Measurements from ENCODE around the gene PSME1.

The PSME1 gene

DNA sequence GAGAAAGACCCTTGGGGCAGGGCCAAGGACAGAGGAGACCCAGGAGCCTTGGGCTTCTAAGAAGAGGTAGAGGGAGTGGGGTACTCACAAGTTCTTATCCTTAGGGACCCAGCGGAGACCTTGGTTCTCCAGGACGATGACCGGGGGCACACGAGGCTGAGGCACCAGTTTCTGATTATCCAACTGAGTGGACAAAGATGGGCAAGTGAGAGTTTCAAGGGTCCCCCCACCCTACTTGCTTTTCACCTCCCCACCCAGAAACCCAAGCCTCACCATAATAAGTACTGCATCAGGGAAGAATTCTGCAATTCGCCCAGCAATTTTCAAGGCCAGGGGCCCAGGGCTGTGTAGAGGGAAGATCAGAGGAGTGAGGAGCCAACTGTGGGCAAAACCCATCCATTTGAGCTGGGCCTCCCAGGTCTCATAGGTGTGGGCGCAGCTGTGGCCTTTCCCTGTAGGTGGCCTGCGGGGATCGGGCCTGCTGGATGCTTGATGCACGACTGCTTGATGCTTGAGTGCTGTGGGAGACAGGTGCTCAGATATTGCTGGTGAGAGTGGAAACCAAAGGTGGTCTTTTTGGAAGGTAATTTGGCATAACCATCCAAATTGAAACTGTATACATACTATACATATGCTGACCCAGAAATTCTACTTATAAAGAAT lies 3.4 kb downstream of the PSME1 start:
- H2BK5ac ChIP-seq (ENCODE audit: low read length) = no peak overlapping the region
- no peak overlapping the region for H2BK12ac ChIP-seq (ENCODE audit: low read length)
- no peak overlapping the region for H3K23ac ChIP-seq (ENCODE audit: low read depth, low read length, poor library complexity)
- no peak overlapping the region for H3K27ac ChIP-seq (replicated peaks; ENCODE audit: low read length)
- WGBS, 2 donors (ENCODE audit: extremely low coverage in 2 of 2, insufficient read length in 2 of 2, insufficient replicate concordance in 1 of 2) = no CpG with 5 or more reads among the region's 9 CpGs
- DNase-seq (ENCODE audit: low spot score) = no peak
- H3K79me1 ChIP-seq (ENCODE audit: low read depth, low read length) = peaks cover 7% of the 10 kb centered on the region
- no peak overlapping the region for H3K9ac ChIP-seq (ENCODE audit: low read depth, low read length, poor library complexity)
- no peak overlapping the region for H2BK120ac ChIP-seq (ENCODE audit: low read depth, low read length)
- no peaks in the 10 kb centered on the region for H3K27me3 ChIP-seq (ENCODE audit: control insufficient read depth in 3 of 3, insufficient read depth in 3 of 3, low read depth in 1 of 3, low read length in 3 of 3)
- peaks cover 12 to 14% of the 10 kb centered on the region in 2 donors for H3K4me1 ChIP-seq (ENCODE audit: control insufficient read depth in 2 of 2, insufficient read depth in 1 of 2, low read depth in 1 of 2, low read length in 2 of 2)
- no peak overlapping the region for H2AFZ ChIP-seq (ENCODE audit: low read length)
- H3K4me3 ChIP-seq (ENCODE audit: low read length in 2 of 2) = peak overlapping the region in 1 of 2 donors; percentile 11
- H3K4ac ChIP-seq (ENCODE audit: low read length) = no peak overlapping the region
- H3K14ac ChIP-seq (ENCODE audit: low read length) = no peak overlapping the region
- no peak overlapping the region for H4K8ac ChIP-seq (ENCODE audit: low read depth, low read length)
- H2BK15ac ChIP-seq (ENCODE audit: low read length) = no peak overlapping the region
- no peak overlapping the region for H2AK5ac ChIP-seq (ENCODE audit: low read depth, low read length)
- no peak overlapping the region for H4K91ac ChIP-seq (ENCODE audit: low read depth, low read length, poor library complexity)
- H3K4me2 ChIP-seq (ENCODE audit: insufficient read depth, low read length, poor library complexity, severe bottlenecking) = no peak overlapping the region
- no peaks in the 10 kb centered on the region for H3K9me3 ChIP-seq (replicated peaks in 1 of 2; ENCODE audit: control insufficient read depth in 2 of 2, insufficient read depth in 1 of 2, low read depth in 1 of 2, low read length in 2 of 2)
- H3K18ac ChIP-seq (ENCODE audit: low read length) = no peak overlapping the region
- peaks cover 25 to 51% of the 10 kb centered on the region in 2 donors for H3K36me3 ChIP-seq (replicated peaks in 1 of 2; ENCODE audit: control insufficient read depth in 2 of 2, insufficient read depth in 2 of 2, low read length in 2 of 2)

DNA sequence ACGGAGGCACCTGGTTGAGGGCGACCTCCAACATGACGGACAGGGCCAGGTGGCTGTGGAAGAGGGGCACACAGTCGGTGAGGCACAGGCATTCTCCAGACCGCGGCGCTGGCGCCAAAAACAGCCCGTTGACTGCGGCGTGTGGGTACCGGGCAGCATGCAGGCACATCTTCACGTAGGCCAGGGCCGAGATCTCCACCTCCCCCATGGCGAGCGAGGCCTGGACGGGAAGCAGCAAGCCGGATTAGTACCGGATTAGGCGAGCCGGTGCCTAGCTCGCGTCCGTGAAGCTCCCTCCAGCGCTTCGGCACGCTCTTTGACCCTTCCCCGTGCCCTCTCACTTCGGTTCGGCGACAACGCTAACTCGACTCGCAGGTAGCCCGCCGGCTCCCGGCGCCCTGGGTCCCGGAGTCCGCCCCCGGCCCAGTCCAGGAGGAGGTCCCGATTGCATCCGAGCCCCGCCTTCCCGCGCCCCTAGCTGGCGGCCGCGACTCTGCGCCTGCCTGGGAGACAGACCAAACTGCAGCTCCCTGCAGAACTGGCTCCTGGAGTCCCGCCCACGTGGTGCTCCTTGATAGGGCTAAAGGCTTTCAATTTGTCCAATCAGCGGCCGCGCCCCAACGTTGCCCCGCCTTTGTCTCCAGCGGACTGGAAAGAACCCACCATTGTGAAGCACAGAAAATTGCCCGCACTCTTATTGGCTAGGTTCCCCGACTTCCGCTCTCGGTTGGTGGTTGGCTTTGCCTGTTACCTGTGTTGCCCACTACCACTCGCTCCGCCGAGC lies 5.3 kb downstream of the PSME1 start, which contains the start of gene EMC9:
Gene EMC9, minus strand, starts transcription at position 495 of the 784 bp plus-strand sequence. Its CDS starts 287 bp downstream, at position 208.
- Histone ChIP-seq H2AFZ (ENCODE audit: low read length) (peak within 1 kb of the TSS; percentile 83), H2BK15ac (ENCODE audit: low read length) (peak within 1 kb of the TSS; percentile 83), H3K36me3 (replicated peaks in 1 of 2; ENCODE audit: control insufficient read depth in 2 of 2, insufficient read depth in 2 of 2, low read length in 2 of 2) (peaks cover 27 to 58% of the 10 kb centered on the region in 2 donors), H3K9ac (ENCODE audit: low read depth, low read length, poor library complexity) (peak within 1 kb of the TSS; percentile 99), H3K4me3 (ENCODE audit: low read length in 2 of 2) (peak within 1 kb of the TSS; percentile 90 to 93), H4K91ac (ENCODE audit: low read depth, low read length, poor library complexity) (peak within 1 kb of the TSS; percentile 77), H4K8ac (ENCODE audit: low read depth, low read length) (no peak within 1 kb of the TSS), H3K4me2 (ENCODE audit: insufficient read depth, low read length, poor library complexity, severe bottlenecking) (peak within 1 kb of the TSS; percentile 88), H3K27me3 (ENCODE audit: control insufficient read depth in 3 of 3, insufficient read depth in 3 of 3, low read depth in 1 of 3, low read length in 3 of 3) (no peaks in the 10 kb centered on the region), H3K4me1 (ENCODE audit: control insufficient read depth in 2 of 2, insufficient read depth in 1 of 2, low read depth in 1 of 2, low read length in 2 of 2) (peaks cover 14 to 19% of the 10 kb centered on the region in 2 donors), H3K4ac (ENCODE audit: low read length) (no peak within 1 kb of the TSS), H3K9me3 (replicated peaks in 1 of 2; ENCODE audit: control insufficient read depth in 2 of 2, insufficient read depth in 1 of 2, low read depth in 1 of 2, low read length in 2 of 2) (no peaks in the 10 kb centered on the region), H2BK5ac (ENCODE audit: low read length) (peak within 1 kb of the TSS; percentile 98), H2AK5ac (ENCODE audit: low read depth, low read length) (peak within 1 kb of the TSS; percentile 91), H3K23ac (ENCODE audit: low read depth, low read length, poor library complexity) (peak within 1 kb of the TSS; percentile 94), H3K27ac (replicated peaks; ENCODE audit: low read length) (peak within 1 kb of the TSS; percentile 94), H3K14ac (ENCODE audit: low read length) (peak within 1 kb of the TSS; percentile 40), H3K18ac (ENCODE audit: low read length) (peak within 1 kb of the TSS; percentile 99), H3K79me1 (ENCODE audit: low read depth, low read length) (peaks cover 7% of the 10 kb centered on the region), H2BK120ac (ENCODE audit: low read depth, low read length) (no peak within 1 kb of the TSS), H2BK12ac (ENCODE audit: low read length) (peak within 1 kb of the TSS; percentile 53)
- no CpG with 5 or more reads among the region's 65 CpGs for WGBS, 2 donors (ENCODE audit: extremely low coverage in 2 of 2, insufficient read length in 2 of 2, insufficient replicate concordance in 1 of 2)
- peak; percentile 99 for DNase-seq (ENCODE audit: low spot score)

DNA sequence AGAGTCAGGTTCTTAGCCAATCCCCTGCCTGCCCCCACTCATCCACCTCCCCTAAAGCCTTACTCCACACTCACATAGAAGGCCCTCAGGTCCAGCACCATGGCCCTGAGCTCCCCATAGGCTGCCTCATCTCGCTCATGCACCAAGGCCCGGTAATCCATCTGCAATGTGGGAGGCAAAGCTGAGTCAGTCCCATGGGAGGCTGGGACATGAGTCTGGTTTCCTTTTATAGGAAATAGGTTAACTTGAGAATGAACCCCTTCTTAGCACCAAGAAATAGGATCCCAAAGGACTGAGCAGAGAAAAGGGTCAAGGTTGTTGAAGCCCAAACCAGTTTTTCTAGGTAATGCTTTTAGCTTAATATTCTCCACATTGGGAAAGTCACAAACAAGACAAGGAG lies 7.5 kb downstream of the PSME1 start:
- Histone ChIP-seq H3K4me3 (ENCODE audit: low read length in 2 of 2) (no peak overlapping the region), H2BK120ac (ENCODE audit: low read depth, low read length) (no peak overlapping the region), H2AFZ (ENCODE audit: low read length) (no peak overlapping the region), H3K23ac (ENCODE audit: low read depth, low read length, poor library complexity) (no peak overlapping the region), H3K27me3 (ENCODE audit: control insufficient read depth in 3 of 3, insufficient read depth in 3 of 3, low read depth in 1 of 3, low read length in 3 of 3) (no peaks in the 10 kb centered on the region), H2BK5ac (ENCODE audit: low read length) (no peak overlapping the region), H3K36me3 (replicated peaks in 1 of 2; ENCODE audit: control insufficient read depth in 2 of 2, insufficient read depth in 2 of 2, low read length in 2 of 2) (peaks cover 17 to 44% of the 10 kb centered on the region in 2 donors), H3K9me3 (replicated peaks in 1 of 2; ENCODE audit: control insufficient read depth in 2 of 2, insufficient read depth in 1 of 2, low read depth in 1 of 2, low read length in 2 of 2) (no peaks in the 10 kb centered on the region), H3K18ac (ENCODE audit: low read length) (no peak overlapping the region), H3K27ac (replicated peaks; ENCODE audit: low read length) (no peak overlapping the region), H2BK12ac (ENCODE audit: low read length) (no peak overlapping the region), H3K14ac (ENCODE audit: low read length) (no peak overlapping the region), H2AK5ac (ENCODE audit: low read depth, low read length) (no peak overlapping the region), H3K79me1 (ENCODE audit: low read depth, low read length) (peaks cover 16% of the 10 kb centered on the region), H3K4me1 (ENCODE audit: control insufficient read depth in 2 of 2, insufficient read depth in 1 of 2, low read depth in 1 of 2, low read length in 2 of 2) (peaks cover 12 to 19% of the 10 kb centered on the region in 2 donors), H3K4me2 (ENCODE audit: insufficient read depth, low read length, poor library complexity, severe bottlenecking) (no peak overlapping the region), H4K8ac (ENCODE audit: low read depth, low read length) (no peak overlapping the region), H3K4ac (ENCODE audit: low read length) (no peak overlapping the region), H4K91ac (ENCODE audit: low read depth, low read length, poor library complexity) (no peak overlapping the region), H2BK15ac (ENCODE audit: low read length) (no peak overlapping the region), H3K9ac (ENCODE audit: low read depth, low read length, poor library complexity) (no peak overlapping the region)
- no peak for DNase-seq (ENCODE audit: low spot score)
- no CpG with 5 or more reads among the region's 2 CpGs for WGBS, 2 donors (ENCODE audit: extremely low coverage in 2 of 2, insufficient read length in 2 of 2, insufficient replicate concordance in 1 of 2)

DNA sequence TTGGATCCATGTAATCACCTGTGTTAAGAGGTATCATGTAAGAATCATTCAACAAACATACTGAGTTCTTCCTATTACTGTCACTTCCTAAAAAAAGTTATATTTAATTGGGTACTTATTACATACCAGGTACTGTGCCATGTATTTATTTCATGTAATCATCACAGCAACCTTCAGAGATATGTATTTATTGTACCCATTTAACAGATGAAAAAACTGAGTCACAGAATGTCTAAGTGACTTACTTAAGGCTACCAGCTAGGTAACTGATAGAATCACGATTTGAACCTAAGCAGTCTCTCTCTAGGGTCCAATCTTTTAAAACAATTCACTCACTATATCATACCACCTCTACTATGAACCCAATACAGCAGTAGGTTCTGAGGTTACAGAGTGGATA lies 8.5 kb downstream of the PSME1 start:
- Histone ChIP-seq H3K4me3 (ENCODE audit: low read length in 2 of 2) (no peak overlapping the region), H3K14ac (ENCODE audit: low read length) (no peak overlapping the region), H3K27ac (replicated peaks; ENCODE audit: low read length) (no peak overlapping the region), H2BK15ac (ENCODE audit: low read length) (no peak overlapping the region), H3K4me2 (ENCODE audit: insufficient read depth, low read length, poor library complexity, severe bottlenecking) (no peak overlapping the region), H3K9me3 (replicated peaks in 1 of 2; ENCODE audit: control insufficient read depth in 2 of 2, insufficient read depth in 1 of 2, low read depth in 1 of 2, low read length in 2 of 2) (no peaks in the 10 kb centered on the region), H3K9ac (ENCODE audit: low read depth, low read length, poor library complexity) (no peak overlapping the region), H2AK5ac (ENCODE audit: low read depth, low read length) (no peak overlapping the region), H3K18ac (ENCODE audit: low read length) (no peak overlapping the region), H3K4ac (ENCODE audit: low read length) (no peak overlapping the region), H3K4me1 (ENCODE audit: control insufficient read depth in 2 of 2, insufficient read depth in 1 of 2, low read depth in 1 of 2, low read length in 2 of 2) (peaks cover 12 to 19% of the 10 kb centered on the region in 2 donors), H3K27me3 (ENCODE audit: control insufficient read depth in 3 of 3, insufficient read depth in 3 of 3, low read depth in 1 of 3, low read length in 3 of 3) (no peaks in the 10 kb centered on the region), H2BK120ac (ENCODE audit: low read depth, low read length) (no peak overlapping the region), H4K91ac (ENCODE audit: low read depth, low read length, poor library complexity) (no peak overlapping the region), H3K36me3 (replicated peaks in 1 of 2; ENCODE audit: control insufficient read depth in 2 of 2, insufficient read depth in 2 of 2, low read length in 2 of 2) (peaks cover 12 to 43% of the 10 kb centered on the region in 2 donors), H4K8ac (ENCODE audit: low read depth, low read length) (no peak overlapping the region), H2BK5ac (ENCODE audit: low read length) (no peak overlapping the region), H2BK12ac (ENCODE audit: low read length) (no peak overlapping the region), H2AFZ (ENCODE audit: low read length) (no peak overlapping the region), H3K79me1 (ENCODE audit: low read depth, low read length) (peaks cover 16% of the 10 kb centered on the region), H3K23ac (ENCODE audit: low read depth, low read length, poor library complexity) (no peak overlapping the region)
- no CpG with 5 or more reads among the region's 1 CpG for WGBS, 2 donors (ENCODE audit: extremely low coverage in 2 of 2, insufficient read length in 2 of 2, insufficient replicate concordance in 1 of 2)
- DNase-seq (ENCODE audit: low spot score) = no peak

Data from neuronal stem cell (in vitro differentiated cells).